ENCODE data around the gene CCDC179.

Gene CCDC179

GRCh38 chr11:22830082-22830414 is 30.2 kb downstream of the CCDC179 start:
- Histone ChIP-seq H3K4me3 (IDR thresholded peaks at IDR 0.05; ENCODE audit: insufficient read depth, low read depth, low read length) (no peak overlapping the region), H4K20me1 (ENCODE audit: insufficient read depth) (no peaks in the 10 kb centered on the region), H3K4me2 (peak overlapping the region; percentile 17; the same call in 1 of the 2 replicates), H3K27me3 (ENCODE audit: insufficient read depth, low read depth) (no peaks in the 10 kb centered on the region), H3K27ac (no peak overlapping the region), H3K4me1 (ENCODE audit: low read depth, poor library complexity, severe bottlenecking) (peaks cover 29% of the 10 kb centered on the region), H3K36me3 (ENCODE audit: insufficient read depth) (no peaks in the 10 kb centered on the region; the same call in none of the 2 replicates), H2AFZ (ENCODE audit: low read depth) (no peak overlapping the region; the same call in 1 of the 2 replicates), H3K9ac (no peak overlapping the region), H3K79me2 (ENCODE audit: insufficient read depth, low read depth) (peaks cover 21% of the 10 kb centered on the region)
- TF ChIP-seq, protein P1, sequence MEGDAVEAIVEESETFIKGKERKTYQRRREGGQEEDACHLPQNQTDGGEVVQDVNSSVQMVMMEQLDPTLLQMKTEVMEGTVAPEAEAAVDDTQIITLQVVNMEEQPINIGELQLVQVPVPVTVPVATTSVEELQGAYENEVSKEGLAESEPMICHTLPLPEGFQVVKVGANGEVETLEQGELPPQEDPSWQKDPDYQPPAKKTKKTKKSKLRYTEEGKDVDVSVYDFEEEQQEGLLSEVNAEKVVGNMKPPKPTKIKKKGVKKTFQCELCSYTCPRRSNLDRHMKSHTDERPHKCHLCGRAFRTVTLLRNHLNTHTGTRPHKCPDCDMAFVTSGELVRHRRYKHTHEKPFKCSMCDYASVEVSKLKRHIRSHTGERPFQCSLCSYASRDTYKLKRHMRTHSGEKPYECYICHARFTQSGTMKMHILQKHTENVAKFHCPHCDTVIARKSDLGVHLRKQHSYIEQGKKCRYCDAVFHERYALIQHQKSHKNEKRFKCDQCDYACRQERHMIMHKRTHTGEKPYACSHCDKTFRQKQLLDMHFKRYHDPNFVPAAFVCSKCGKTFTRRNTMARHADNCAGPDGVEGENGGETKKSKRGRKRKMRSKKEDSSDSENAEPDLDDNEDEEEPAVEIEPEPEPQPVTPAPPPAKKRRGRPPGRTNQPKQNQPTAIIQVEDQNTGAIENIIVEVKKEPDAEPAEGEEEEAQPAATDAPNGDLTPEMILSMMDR (conservative IDR thresholded peaks at IDR 0.05; ENCODE audit: low read depth, low read length): no peak; the same call in 1 of the 2 replicates

DNA sequence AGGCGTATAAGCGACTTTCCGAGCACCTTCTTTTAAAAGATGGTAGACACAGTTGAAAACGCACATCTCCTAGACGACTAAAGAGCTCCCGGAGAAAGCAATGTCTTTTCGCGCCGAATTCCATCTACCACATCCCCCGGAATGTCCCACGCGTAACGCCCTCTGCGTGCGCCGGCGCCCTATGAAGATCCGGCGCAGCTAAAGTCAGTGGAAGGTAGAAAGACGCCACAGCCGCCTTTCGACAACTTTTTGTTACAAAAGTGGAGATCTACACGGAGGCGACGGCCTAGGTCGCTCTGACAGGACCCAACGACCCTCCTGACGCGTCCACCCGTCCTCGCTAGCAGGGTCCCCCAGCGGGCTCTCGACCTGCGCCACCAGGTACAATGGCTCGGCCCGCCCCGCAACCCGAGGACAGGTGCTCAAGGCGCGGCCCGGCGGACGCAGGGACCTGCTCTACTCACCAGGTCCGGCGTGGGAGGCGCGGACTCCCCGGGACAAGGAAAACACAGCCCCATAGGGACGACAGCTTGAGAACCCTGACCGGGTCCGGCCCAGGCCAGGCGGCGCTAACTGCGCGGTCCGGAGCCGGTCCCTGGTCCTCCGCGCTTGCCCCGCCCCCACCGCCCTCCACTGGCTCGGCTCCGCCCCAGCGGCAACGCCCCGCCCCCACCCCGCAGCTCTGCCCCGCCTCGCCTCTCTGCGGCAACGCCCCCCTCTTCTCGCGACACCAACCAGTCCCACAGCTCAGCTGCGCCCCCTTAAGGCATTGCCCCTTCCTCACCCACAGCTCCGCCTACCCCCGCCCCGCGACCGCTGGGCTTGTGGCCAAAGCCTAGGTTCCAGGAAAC is 30.8 kb downstream of the CCDC179 start, which contains the start of gene SVIP:
Gene SVIP, minus strand, starts transcription at position 571 of the 851 bp plus-strand sequence. Its CDS starts 53 bp downstream, at position 518.
- Histone ChIP-seq H3K79me2 (ENCODE audit: insufficient read depth, low read depth) (peaks cover 21% of the 10 kb centered on the region), H3K27me3 (ENCODE audit: insufficient read depth, low read depth) (no peaks in the 10 kb centered on the region), H3K4me2 (peak within 1 kb of the TSS; percentile 91), H2AFZ (ENCODE audit: low read depth) (peak within 1 kb of the TSS; percentile 51), H3K36me3 (ENCODE audit: insufficient read depth) (no peaks in the 10 kb centered on the region; the same call in none of the 2 replicates), H3K9ac (peak within 1 kb of the TSS; percentile 71), H4K20me1 (ENCODE audit: insufficient read depth) (no peaks in the 10 kb centered on the region), H3K4me1 (ENCODE audit: low read depth, poor library complexity, severe bottlenecking) (peaks cover 29% of the 10 kb centered on the region), H3K4me3 (IDR thresholded peaks at IDR 0.05; ENCODE audit: insufficient read depth, low read depth, low read length) (no peak within 1 kb of the TSS), H3K27ac (peak within 1 kb of the TSS; percentile 72)
- TF ChIP-seq, protein P1 (conservative IDR thresholded peaks at IDR 0.05; ENCODE audit: low read depth, low read length): peak; percentile 80; the same call in 1 of the 2 replicates

DNA sequence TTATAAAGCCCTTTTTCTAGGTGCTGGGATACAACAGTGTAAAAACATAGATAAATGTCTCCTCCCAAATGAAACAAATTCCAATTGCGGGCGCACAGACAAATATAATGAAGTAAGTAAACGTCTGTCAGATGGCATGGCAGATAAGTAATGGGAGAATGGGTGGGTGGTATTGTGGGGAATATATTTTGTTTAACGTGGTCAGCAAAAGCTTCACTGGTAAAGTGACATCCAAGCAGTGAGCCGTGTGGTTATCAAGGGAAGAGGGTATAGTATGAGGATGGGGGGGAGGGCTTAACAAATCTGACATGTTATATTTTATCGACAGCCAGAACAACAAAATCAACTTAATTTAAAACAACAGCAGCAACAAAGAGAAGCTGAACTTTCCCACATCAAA is 31.9 kb downstream of the CCDC179 start:
- peak overlapping the region; percentile 71 for H3K9ac ChIP-seq
- H3K4me3 ChIP-seq (IDR thresholded peaks at IDR 0.05; ENCODE audit: insufficient read depth, low read depth, low read length): no peak overlapping the region
- no peak overlapping the region for H2AFZ ChIP-seq (ENCODE audit: low read depth)
- TF ChIP-seq, protein P1 (conservative IDR thresholded peaks at IDR 0.05; ENCODE audit: low read depth, low read length): no peak
- H3K27me3 ChIP-seq (ENCODE audit: insufficient read depth, low read depth): no peaks in the 10 kb centered on the region
- peak overlapping the region; percentile 72 for H3K27ac ChIP-seq
- H3K36me3 ChIP-seq (ENCODE audit: insufficient read depth): no peaks in the 10 kb centered on the region; the same call in none of the 2 replicates
- peaks cover 29% of the 10 kb centered on the region for H3K4me1 ChIP-seq (ENCODE audit: low read depth, poor library complexity, severe bottlenecking)
- H3K4me2 ChIP-seq: peak overlapping the region; percentile 91
- no peaks in the 10 kb centered on the region for H4K20me1 ChIP-seq (ENCODE audit: insufficient read depth)
- H3K79me2 ChIP-seq (ENCODE audit: insufficient read depth, low read depth): peaks cover 21% of the 10 kb centered on the region

DNA sequence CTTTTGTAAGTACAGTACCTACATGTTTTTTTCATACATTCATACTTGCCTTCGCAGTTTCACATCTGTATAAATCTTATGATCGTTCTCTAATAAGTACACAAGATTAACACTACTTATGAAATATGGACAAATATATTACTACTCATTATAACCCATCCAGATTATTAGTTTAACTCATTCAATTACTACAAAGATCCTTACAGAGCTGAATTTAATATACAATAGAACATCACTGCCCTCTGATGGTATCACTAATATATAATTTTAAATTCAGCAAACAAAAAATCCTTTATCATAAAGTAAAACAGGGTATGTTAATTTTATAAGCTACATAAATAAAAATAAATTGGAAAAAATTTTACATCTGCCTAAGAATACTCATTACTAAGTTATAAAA is 38.1 kb downstream of the CCDC179 start:
- TF ChIP-seq, protein P1 (conservative IDR thresholded peaks at IDR 0.05; ENCODE audit: low read depth, low read length): no peak
- Histone ChIP-seq H3K9ac (no peak overlapping the region), H3K36me3 (ENCODE audit: insufficient read depth) (no peaks in the 10 kb centered on the region; the same call in none of the 2 replicates)

More for the DNA sequence above, 38.1 kb downstream of the CCDC179 start:
- H3K27ac ChIP-seq: no peak overlapping the region
- H3K4me1 ChIP-seq (ENCODE audit: low read depth, poor library complexity, severe bottlenecking): peaks cover 9% of the 10 kb centered on the region
- H2AFZ ChIP-seq (ENCODE audit: low read depth): no peak overlapping the region
- H3K4me2 ChIP-seq: no peak overlapping the region
- H3K4me3 ChIP-seq (IDR thresholded peaks at IDR 0.05; ENCODE audit: insufficient read depth, low read depth, low read length): no peak overlapping the region
- H3K27me3 ChIP-seq (ENCODE audit: insufficient read depth, low read depth): no peaks in the 10 kb centered on the region
- peaks cover 4% of the 10 kb centered on the region; the same call in 1 of the 2 replicates for H3K79me2 ChIP-seq (ENCODE audit: insufficient read depth, low read depth)
- H4K20me1 ChIP-seq (ENCODE audit: insufficient read depth): no peaks in the 10 kb centered on the region

Measured in KMS-11 (cell line).